ENCODE measurements around the gene SLC39A8.

GRCh38 chr4:102298716-102299115 lies 46.6 kb downstream of the SLC39A8 start:
- TF ChIP-seq ZNF274 (IDR thresholded peaks at IDR 0.05; ENCODE audit: low read depth, low read length) (no peak), YY1 (IDR thresholded peaks at IDR 0.05; ENCODE audit: insufficient read depth, insufficient read length) (no peak)

Measured in NT2/D1 (cell line).